Prostate gland (tissue), 2 donors: ENCODE data around the gene GMDS.

Source experiments
- CTCF ChIP-seq, 4 experiments: fragments of 200-600 bp in 2 of 4; fragments of 450-650 bp in 2 of 4; sonication (generic) in 2 of 4; IDR thresholded peaks; 1 replicate in 3 of 4; 2 replicates in 1 of 4; pipeline ENCODE4 v1.5.1; 2016 to 2019; ENCODE audit warnings: antibody characterized with exemption in 4 of 4, mild to moderate bottlenecking in 2 of 4, moderate library complexity in 2 of 4
- POLR2A ChIP-seq: fragments of 450-650 bp; IDR thresholded peaks from one replicate; pipeline ENCODE4 v1.6.1; 2016; ENCODE audit warnings: antibody characterized with exemption, mild to moderate bottlenecking

- TF ChIP-seq CTCF (IDR thresholded peaks at IDR 0.05) (no peak), POLR2A (no peak)
Measured at GRCh38 chr6:1827984-1828793, 417.2 kb downstream of the GMDS start.
